Loucy (cell line): ENCODE measurements around the gene VWDE.

Experiments
- CTCF ChIP-seq: fragments of 200-600 bp; sonication (generic); conservative IDR thresholded peaks from 2 replicates; pipeline ENCODE4 v1.5.1; 2014; ENCODE audit warnings: mild to moderate bottlenecking, antibody characterized with exemption, low read length
- EZH2phosphoT487 ChIP-seq: fragments of 200-600 bp; IDR thresholded peaks from 2 replicates; pipeline ENCODE4 v1.6.1; 2018; ENCODE audit warnings: antibody characterized with exemption, mild to moderate bottlenecking, moderate library complexity, borderline replicate concordance

GRCh38 chr7:12300415-12300814, 103.2 kb downstream of the VWDE start:
- TF ChIP-seq CTCF (no peak), EZH2phosphoT487 (no peak)
